MCF 10A (cell line): Measurements from ENCODE around the gene POC5. TPM values are rescaled to one million over a fixed set of nuclear protein-coding genes. Genes with fewer than 3 reads are reported as not detected.

Experiments
- BruUV-seq: library from RNA; stranded (reverse); fragments of 400-500 nt; replicated peaks from 2 replicates; lab custom pipeline; 2021; lab: Mats Ljungman, UMichigan
- CTCF ChIA-PET: fragments of 300-600 bp; sonication (Branson Sonifier 250); formaldehyde crosslinking; extraction: SDS; loops from one replicate; lab custom pipeline; 2021; ENCODE audit warnings: antibody characterized with exemption, inconsistent platforms; lab: Yijun Ruan, JAX
- POLR2A ChIA-PET: fragments of 300-600, 350-650 bp; sonication (Branson Sonifier 250); formaldehyde crosslinking; extraction: SDS; loops from one replicate; lab custom pipeline; 2020; ENCODE audit warnings: antibody characterized with exemption, inconsistent platforms; lab: Yijun Ruan, JAX
- DNase-seq: peaks from one replicate; pipeline ENCODE4 v3.0.0-alpha.2; 2018; ENCODE audit not compliant: unreplicated experiment
- H3K27ac Mint-ChIP-seq: one replicate; pipeline ENCODE4 v1.8.0; 2022; ENCODE audit warnings: mild to moderate bottlenecking, low read depth, mixed read lengths; ENCODE audit not compliant: unreplicated experiment
- H3K27me3 Mint-ChIP-seq: one replicate; pipeline ENCODE4 v1.8.0; 2022; ENCODE audit warnings: mixed read lengths; ENCODE audit not compliant: insufficient read depth, unreplicated experiment
- H3K36me3 Mint-ChIP-seq: one replicate; pipeline ENCODE4 v1.8.0; 2022; ENCODE audit warnings: mild to moderate bottlenecking, moderate library complexity, mixed read lengths; ENCODE audit not compliant: insufficient read depth, unreplicated experiment
- H3K4me1 Mint-ChIP-seq: one replicate; pipeline ENCODE4 v1.8.0; 2022; ENCODE audit warnings: mixed read lengths; ENCODE audit not compliant: insufficient read depth, unreplicated experiment
- H3K4me3 Mint-ChIP-seq: one replicate; pipeline ENCODE4 v1.8.0; 2022; ENCODE audit warnings: mild to moderate bottlenecking, moderate library complexity, mixed read lengths; ENCODE audit not compliant: unreplicated experiment
- H3K9me3 Mint-ChIP-seq: one replicate; pipeline ENCODE4 v1.8.0; 2022; ENCODE audit warnings: mixed read lengths; ENCODE audit not compliant: unreplicated experiment
- intact Hi-C: fragments of 100-400 bp; cut with micrococcal nuclease; formaldehyde crosslinking; loops from 2 replicates; pipeline ENCODE4 v1.14.1; 2022
- total RNA-seq: library from RNA; stranded (reverse); gene quantifications from 2 replicates; pipeline ENCODE4 v1.2.3, GENCODE V29; 2022
- TF ChIP-seq, protein P1 (sequence below): fragments of 200-600 bp; IDR thresholded peaks from one replicate; pipeline ENCODE4 v1.8.0; 2022; ENCODE audit warnings: antibody characterized with exemption, mild to moderate bottlenecking; ENCODE audit not compliant: unreplicated experiment

Gene POC5
- total RNA-seq, 1 experiment from 2014 or later = 14.3 TPM

- no TSS peak for BruUV-seq
- Mint-ChIP-seq H3K36me3 (no peaks in the 10 kb centered on the region), H3K27ac (no peak overlapping the region), H3K4me1 (no peaks in the 10 kb centered on the region), H3K27me3 (no peaks in the 10 kb centered on the region), H3K4me3 (no peak overlapping the region), H3K9me3 (no peaks in the 10 kb centered on the region)
- ChIA-PET POLR2A (interaction anchor here (0.7 kb wide), 1 partner anchor 44 kb away, joined by 3 read pairs; no protein-coding TSS in a partner anchor), CTCF (interaction anchor here (0.6 kb wide), 1 partner anchor 121 kb away, joined by 3 read pairs; no protein-coding TSS in a partner anchor)
- TF ChIP-seq, protein P1, sequence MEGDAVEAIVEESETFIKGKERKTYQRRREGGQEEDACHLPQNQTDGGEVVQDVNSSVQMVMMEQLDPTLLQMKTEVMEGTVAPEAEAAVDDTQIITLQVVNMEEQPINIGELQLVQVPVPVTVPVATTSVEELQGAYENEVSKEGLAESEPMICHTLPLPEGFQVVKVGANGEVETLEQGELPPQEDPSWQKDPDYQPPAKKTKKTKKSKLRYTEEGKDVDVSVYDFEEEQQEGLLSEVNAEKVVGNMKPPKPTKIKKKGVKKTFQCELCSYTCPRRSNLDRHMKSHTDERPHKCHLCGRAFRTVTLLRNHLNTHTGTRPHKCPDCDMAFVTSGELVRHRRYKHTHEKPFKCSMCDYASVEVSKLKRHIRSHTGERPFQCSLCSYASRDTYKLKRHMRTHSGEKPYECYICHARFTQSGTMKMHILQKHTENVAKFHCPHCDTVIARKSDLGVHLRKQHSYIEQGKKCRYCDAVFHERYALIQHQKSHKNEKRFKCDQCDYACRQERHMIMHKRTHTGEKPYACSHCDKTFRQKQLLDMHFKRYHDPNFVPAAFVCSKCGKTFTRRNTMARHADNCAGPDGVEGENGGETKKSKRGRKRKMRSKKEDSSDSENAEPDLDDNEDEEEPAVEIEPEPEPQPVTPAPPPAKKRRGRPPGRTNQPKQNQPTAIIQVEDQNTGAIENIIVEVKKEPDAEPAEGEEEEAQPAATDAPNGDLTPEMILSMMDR = no peak
- intact Hi-C loops = no loop called here
- no peak for DNase-seq
Measured at GRCh38 chr5:75630875-75631274, 86.4 kb downstream of the POC5 start.

- Mint-ChIP-seq H3K9me3 (no peaks in the 10 kb centered on the region), H3K4me1 (peaks cover 9% of the 10 kb centered on the region), H3K27ac (no peak overlapping the region), H3K36me3 (no peaks in the 10 kb centered on the region), H3K4me3 (no peak overlapping the region), H3K27me3 (no peaks in the 10 kb centered on the region)
- CTCF ChIA-PET = interaction anchor here (0.6 kb wide), 1 partner anchor 1771 kb away, joined by 3 read pairs; no protein-coding TSS in a partner anchor
- intact Hi-C loops = no loop called here
- no TSS peak for BruUV-seq
- TF ChIP-seq, protein P1 = no peak
- POLR2A ChIA-PET = interaction anchor here (0.8 kb wide), 1 partner anchor 59 kb away, joined by 4 read pairs; no protein-coding TSS in a partner anchor
- no peak for DNase-seq
Measured at GRCh38 chr5:75627801-75628200, 89.4 kb downstream of the POC5 start.

DNA sequence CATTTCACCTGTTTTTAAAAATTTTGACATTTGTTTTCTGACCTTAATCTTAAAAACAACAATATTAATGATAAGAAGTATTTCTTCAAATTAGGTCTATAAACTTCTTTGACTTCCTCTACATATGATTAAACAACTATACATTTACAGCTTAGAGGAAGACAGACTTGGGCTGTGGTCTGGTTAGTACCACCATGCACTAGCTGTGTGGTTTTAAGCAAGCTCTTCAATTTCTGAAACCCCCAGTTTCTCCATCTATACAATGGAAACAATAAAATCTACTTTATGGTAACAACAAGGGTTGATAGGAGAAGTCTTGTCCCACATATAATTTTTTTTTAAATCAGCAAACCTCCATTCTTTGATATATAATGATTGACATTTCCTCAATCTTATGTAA is 90.3 kb downstream of the POC5 start:
- no peak for DNase-seq
- Mint-ChIP-seq H3K27me3 (no peaks in the 10 kb centered on the region), H3K27ac (no peak overlapping the region), H3K4me1 (peaks cover 9% of the 10 kb centered on the region), H3K4me3 (no peak overlapping the region), H3K9me3 (no peaks in the 10 kb centered on the region), H3K36me3 (no peaks in the 10 kb centered on the region)
- TF ChIP-seq, protein P1 = no peak
- ChIA-PET POLR2A (no interaction called here), CTCF (no interaction called here)
- intact Hi-C loops = no loop called here
- BruUV-seq = no TSS peak

Other genes starting within 250 kb of the POC5 start
- 19.6 and 21.7 TPM in 2 replicates for gene CERT1, start 205.8 kb downstream of the POC5 start, total RNA-seq
- gene POLK, start 205.5 kb downstream of the POC5 start, total RNA-seq = 30.2 and 34.9 TPM in 2 replicates
- gene ANKDD1B, start 106.0 kb downstream of the POC5 start, total RNA-seq = 0.68 and 1.2 TPM in 2 replicates